ENCODE results near the gene COL18A1.

COL18A1 gene

DNA sequence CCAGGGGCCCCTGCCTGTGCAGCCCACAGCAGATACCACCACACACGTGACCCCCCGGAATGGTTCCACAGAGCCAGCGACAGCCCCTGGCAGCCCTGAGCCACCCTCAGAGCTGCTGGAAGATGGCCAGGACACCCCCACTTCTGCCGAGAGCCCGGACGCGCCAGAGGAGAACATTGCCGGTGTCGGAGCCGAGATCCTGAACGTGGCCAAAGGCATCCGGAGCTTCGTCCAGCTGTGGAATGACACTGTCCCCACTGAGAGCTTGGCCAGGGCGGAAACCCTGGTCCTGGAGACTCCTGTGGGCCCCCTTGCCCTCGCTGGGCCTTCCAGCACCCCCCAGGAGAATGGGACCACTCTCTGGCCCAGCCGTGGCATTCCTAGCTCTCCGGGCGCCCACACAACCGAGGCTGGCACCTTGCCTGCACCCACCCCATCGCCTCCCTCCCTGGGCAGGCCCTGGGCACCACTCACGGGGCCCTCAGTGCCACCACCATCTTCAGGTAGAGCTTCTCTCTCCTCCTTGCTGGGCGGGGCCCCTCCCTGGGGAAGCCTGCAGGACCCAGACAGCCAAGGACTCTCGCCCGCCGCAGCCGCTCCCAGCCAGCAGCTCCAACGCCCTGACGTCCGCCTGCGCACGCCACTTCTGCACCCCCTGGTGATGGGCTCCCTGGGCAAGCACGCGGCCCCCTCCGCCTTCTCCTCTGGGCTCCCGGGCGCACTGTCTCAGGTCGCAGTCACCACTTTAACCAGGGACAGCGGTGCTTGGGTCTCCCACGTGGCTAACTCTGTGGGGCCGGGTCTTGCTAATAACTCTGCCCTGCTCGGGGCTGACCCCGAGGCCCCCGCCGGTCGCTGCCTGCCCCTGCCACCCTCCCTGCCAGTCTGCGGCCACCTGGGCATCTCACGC lies 51.0 kb downstream of the COL18A1 start:
- TF ChIP-seq MYC (IDR thresholded peaks at IDR 0.05; ENCODE audit: low read depth, low read length) (no peak), POLR2A (IDR thresholded peaks at IDR 0.05; ENCODE audit: extremely low read depth, insufficient read length) (no peak)
- TF ChIP-seq, protein P1, sequence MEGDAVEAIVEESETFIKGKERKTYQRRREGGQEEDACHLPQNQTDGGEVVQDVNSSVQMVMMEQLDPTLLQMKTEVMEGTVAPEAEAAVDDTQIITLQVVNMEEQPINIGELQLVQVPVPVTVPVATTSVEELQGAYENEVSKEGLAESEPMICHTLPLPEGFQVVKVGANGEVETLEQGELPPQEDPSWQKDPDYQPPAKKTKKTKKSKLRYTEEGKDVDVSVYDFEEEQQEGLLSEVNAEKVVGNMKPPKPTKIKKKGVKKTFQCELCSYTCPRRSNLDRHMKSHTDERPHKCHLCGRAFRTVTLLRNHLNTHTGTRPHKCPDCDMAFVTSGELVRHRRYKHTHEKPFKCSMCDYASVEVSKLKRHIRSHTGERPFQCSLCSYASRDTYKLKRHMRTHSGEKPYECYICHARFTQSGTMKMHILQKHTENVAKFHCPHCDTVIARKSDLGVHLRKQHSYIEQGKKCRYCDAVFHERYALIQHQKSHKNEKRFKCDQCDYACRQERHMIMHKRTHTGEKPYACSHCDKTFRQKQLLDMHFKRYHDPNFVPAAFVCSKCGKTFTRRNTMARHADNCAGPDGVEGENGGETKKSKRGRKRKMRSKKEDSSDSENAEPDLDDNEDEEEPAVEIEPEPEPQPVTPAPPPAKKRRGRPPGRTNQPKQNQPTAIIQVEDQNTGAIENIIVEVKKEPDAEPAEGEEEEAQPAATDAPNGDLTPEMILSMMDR (IDR thresholded peaks at IDR 0.05; ENCODE audit: low read depth, low read length), result no peak
- TF ChIP-seq, protein P2, sequence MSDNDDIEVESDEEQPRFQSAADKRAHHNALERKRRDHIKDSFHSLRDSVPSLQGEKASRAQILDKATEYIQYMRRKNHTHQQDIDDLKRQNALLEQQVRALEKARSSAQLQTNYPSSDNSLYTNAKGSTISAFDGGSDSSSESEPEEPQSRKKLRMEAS (IDR thresholded peaks at IDR 0.05; ENCODE audit: low read depth, low read length), result no peak
- DNase-seq (ENCODE audit: low read depth), result no peak
- no peak overlapping the region for H3K4me3 ChIP-seq (ENCODE audit: low read depth, low read length)

DNA sequence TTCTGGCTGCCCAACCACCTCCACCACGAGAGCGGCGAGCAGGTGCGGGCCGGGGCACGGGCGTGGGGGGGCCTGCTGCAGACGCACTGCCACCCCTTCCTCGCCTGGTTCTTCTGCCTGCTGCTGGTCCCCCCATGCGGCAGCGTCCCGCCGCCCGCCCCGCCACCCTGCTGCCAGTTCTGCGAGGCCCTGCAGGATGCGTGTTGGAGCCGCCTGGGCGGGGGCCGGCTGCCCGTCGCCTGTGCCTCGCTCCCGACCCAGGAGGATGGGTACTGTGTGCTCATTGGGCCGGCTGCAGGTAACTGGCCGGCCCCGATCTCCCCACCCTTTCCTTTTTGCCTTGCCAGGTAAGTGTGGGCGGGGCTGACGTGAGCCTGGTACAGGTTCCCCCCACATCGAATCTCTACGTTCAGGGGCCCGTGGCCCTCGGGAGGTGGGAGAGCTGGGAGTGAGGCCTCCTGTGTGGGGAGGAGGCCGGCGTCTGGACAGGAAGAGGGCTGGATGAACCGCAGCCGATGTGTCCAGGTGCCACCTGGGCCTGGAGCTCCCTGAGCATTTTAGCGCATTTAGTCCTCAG lies 51.7 kb downstream of the COL18A1 start:
- H3K4me3 ChIP-seq (ENCODE audit: low read depth, low read length), result no peak overlapping the region
- no peak for DNase-seq (ENCODE audit: low read depth)
- TF ChIP-seq MYC (IDR thresholded peaks at IDR 0.05; ENCODE audit: low read depth, low read length) (no peak), POLR2A (IDR thresholded peaks at IDR 0.05; ENCODE audit: extremely low read depth, insufficient read length) (no peak)
- TF ChIP-seq, protein P2 (IDR thresholded peaks at IDR 0.05; ENCODE audit: low read depth, low read length), result no peak
- TF ChIP-seq, protein P1 (IDR thresholded peaks at IDR 0.05; ENCODE audit: low read depth, low read length), result no peak

DNA sequence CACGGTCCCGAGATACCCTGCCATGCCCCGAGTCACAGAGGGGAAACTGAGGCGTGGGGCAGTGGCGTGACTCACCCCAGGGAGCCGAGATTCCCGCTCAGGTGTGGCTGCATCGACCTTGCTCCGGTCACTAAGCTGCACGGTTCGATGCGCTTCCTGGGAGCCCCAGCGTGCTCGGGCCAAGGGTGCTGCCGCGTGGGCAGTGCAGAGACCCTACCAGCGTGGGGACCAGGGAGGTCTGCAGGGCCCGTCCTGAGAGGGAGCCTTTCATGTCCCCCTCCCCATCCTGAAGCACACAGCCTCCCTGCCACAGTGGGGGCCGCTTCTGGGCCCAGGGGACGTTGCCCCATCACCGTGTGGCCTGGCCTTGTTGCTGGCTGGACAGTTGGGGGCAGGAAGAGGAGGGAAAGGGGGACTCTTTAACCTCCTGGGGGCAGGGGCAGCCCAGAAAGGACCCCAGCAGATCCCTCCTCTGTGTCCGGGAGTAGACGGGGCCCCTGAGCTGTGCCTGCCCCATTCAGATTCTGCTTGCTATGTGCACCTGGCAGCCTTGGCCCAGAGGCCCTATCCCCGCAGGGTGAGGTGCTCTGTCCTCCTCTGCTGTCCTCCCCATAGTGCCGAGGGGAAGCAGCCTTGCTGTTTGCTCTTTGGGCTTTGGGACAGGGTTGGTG lies 52.3 kb downstream of the COL18A1 start:
- H3K4me3 ChIP-seq (ENCODE audit: low read depth, low read length), result no peak overlapping the region
- DNase-seq (ENCODE audit: low read depth), result no peak
- TF ChIP-seq POLR2A (IDR thresholded peaks at IDR 0.05; ENCODE audit: extremely low read depth, insufficient read length), result no peak
- TF ChIP-seq, protein P2 (IDR thresholded peaks at IDR 0.05; ENCODE audit: low read depth, low read length), result no peak
- no peak for TF ChIP-seq MYC (IDR thresholded peaks at IDR 0.05; ENCODE audit: low read depth, low read length)
- TF ChIP-seq, protein P1 (IDR thresholded peaks at IDR 0.05; ENCODE audit: low read depth, low read length), result no peak

DNA sequence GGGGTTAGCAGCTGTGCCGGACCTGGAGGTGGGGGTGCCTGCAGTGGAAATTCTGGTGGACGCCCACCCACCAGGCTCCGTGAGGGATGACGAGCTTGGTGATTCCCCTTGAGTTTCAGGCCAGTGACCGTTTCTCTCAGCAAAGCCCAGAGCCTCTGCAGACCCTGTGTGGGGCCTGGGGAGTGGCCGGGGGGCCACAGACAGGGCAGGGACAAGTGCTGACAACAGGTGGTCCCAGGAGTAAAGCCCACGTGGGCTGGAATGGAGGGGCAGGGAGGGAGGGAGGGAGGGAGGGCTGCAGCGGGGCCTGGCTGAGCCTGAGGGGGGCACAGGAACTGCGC lies 52.8 kb downstream of the COL18A1 start:
- TF ChIP-seq, protein P1 (IDR thresholded peaks at IDR 0.05; ENCODE audit: low read depth, low read length), result no peak
- TF ChIP-seq, protein P2 (IDR thresholded peaks at IDR 0.05; ENCODE audit: low read depth, low read length), result no peak
- TF ChIP-seq MYC (IDR thresholded peaks at IDR 0.05; ENCODE audit: low read depth, low read length) (no peak), POLR2A (IDR thresholded peaks at IDR 0.05; ENCODE audit: extremely low read depth, insufficient read length) (no peak)
- no peak for DNase-seq (ENCODE audit: low read depth)
- H3K4me3 ChIP-seq (ENCODE audit: low read depth, low read length), result no peak overlapping the region

DNA sequence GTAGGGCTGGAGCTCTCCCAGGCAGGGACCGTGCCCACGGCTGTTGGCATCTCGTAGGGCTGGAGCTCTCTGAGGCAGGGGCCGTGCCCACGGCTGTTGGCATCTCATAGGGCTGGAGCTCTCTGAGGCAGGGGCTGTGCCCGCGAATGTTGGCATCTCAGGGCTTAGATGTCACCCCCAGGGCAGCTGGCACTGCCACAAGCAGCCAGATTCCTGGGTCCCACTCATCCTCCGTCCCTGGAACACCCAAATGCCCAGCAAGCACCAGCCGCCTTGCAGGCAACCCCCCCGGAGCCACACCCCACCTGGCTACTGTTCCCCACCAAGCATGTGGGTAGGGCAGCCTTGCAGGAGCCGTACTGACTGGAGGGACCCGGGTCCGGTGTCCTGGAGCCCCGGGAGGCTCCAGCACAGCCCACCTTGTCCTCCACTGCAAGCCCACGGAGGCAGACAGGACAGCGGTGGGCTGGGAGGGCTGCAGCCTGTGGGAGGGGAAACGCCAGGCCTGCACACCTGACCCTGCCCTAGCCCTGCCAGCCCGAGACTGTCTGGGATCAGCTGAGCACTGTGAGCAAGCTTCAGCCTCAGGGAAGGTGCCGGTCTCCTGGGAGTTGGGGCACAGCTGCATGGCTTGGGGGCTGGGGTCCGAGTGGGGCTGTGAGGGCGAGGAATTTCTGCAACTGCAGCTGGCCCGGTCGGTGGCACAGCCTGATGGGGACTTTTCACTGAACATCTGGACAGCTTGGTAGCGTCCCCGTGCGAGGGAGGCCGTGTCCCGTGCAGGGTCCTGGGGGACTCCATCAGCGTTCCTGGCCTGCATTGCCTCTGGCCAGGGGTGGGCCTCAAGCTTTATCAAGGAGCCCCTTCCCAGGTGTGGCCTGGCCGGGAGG lies 53.6 kb downstream of the COL18A1 start:
- DNase-seq (ENCODE audit: low read depth), result no peak
- TF ChIP-seq MYC (IDR thresholded peaks at IDR 0.05; ENCODE audit: low read depth, low read length) (no peak), POLR2A (IDR thresholded peaks at IDR 0.05; ENCODE audit: extremely low read depth, insufficient read length) (no peak)
- TF ChIP-seq, protein P1 (IDR thresholded peaks at IDR 0.05; ENCODE audit: low read depth, low read length), result no peak
- TF ChIP-seq, protein P2 (IDR thresholded peaks at IDR 0.05; ENCODE audit: low read depth, low read length), result no peak
- H3K4me3 ChIP-seq (ENCODE audit: low read depth, low read length), result no peak overlapping the region

Data from NB4 (cell line).